Fibroblast of lung (primary cell): ENCODE results near the gene ORM2. TPM values are rescaled to one million over a fixed set of nuclear protein-coding genes. Genes with fewer than 3 reads are reported as not detected.

Source experiments
- DNase-seq, 2 donors: peaks; one replicate each; pipeline versions ENCODE4 v3.0.0 to v3.0.0-alpha.2; 2010; ENCODE audit warnings: low read depth in 2 of 2
- H2AFZ ChIP-seq: 2 replicates; pipeline ENCODE4 v1.5.1; 2012; ENCODE audit warnings: low read length, control low read depth, inconsistent platforms
- H3K27ac ChIP-seq: 2 replicates; pipeline ENCODE4 v1.5.1; 2011; ENCODE audit warnings: low read length, control low read depth; ENCODE audit not compliant: insufficient read depth
- H3K27me3 ChIP-seq: 2 replicates; pipeline ENCODE4 v1.5.1; 2011; ENCODE audit warnings: mild to moderate bottlenecking, low read length; ENCODE audit not compliant: control insufficient read depth, insufficient read depth
- H3K36me3 ChIP-seq: 2 replicates; pipeline ENCODE4 v1.5.1; 2011; ENCODE audit warnings: low read length; ENCODE audit not compliant: control insufficient read depth, insufficient read depth
- H3K4me1 ChIP-seq: 2 replicates; pipeline ENCODE4 v1.5.1; 2011; ENCODE audit warnings: low read length; ENCODE audit not compliant: control insufficient read depth, insufficient read depth; ENCODE audit errors: extremely low read depth
- H3K4me2 ChIP-seq: 2 replicates; pipeline ENCODE4 v1.5.1; 2011; ENCODE audit warnings: low read length, control low read depth; ENCODE audit not compliant: insufficient read depth; ENCODE audit errors: extremely low read depth
- H3K4me3 ChIP-seq, 4 experiments: fragments of 200-600 bp in 1 of 4; sonication (generic) in 1 of 4; replicated peaks in 1 of 4; 2 replicates each; pipeline ENCODE4 v1.5.1; 2011 to 2016; ENCODE audit warnings: low read length in 4 of 4, low read depth in 3 of 4, mild to moderate bottlenecking in 3 of 4, control low read depth in 2 of 4, inconsistent platforms in 1 of 4, mixed read lengths in 1 of 4; ENCODE audit not compliant: insufficient read depth in 1 of 4; ENCODE audit errors: control extremely low read depth in 1 of 4
- H3K79me2 ChIP-seq: 2 replicates; pipeline ENCODE4 v1.5.1; 2012; ENCODE audit warnings: mild to moderate bottlenecking, low read length, inconsistent platforms; ENCODE audit not compliant: control insufficient read depth, insufficient read depth
- H3K9ac ChIP-seq: 2 replicates; pipeline ENCODE4 v1.5.1; 2011; ENCODE audit warnings: mild to moderate bottlenecking, low read length, control low read depth; ENCODE audit not compliant: insufficient read depth
- H3K9me3 ChIP-seq: 2 replicates; pipeline ENCODE4 v1.5.1; 2012; ENCODE audit warnings: low read depth, low read length; ENCODE audit not compliant: control insufficient read depth, insufficient read depth
- H4K20me1 ChIP-seq: 2 replicates; pipeline ENCODE4 v1.5.1; 2011; ENCODE audit warnings: low read length; ENCODE audit not compliant: control insufficient read depth, insufficient read depth; ENCODE audit errors: extremely low read depth
- CTCF ChIP-seq, 2 donors: IDR thresholded peaks in 1 of 2; conservative IDR thresholded peaks in 1 of 2; 1 replicate in 1 of 2; 2 replicates in 1 of 2; pipeline ENCODE4 v1.5.1; 2011 to 2012; ENCODE audit warnings: low read length in 2 of 2, control low read depth in 1 of 2, inconsistent platforms in 1 of 2, low read depth in 1 of 2, mild to moderate bottlenecking in 1 of 2
- EZH2 ChIP-seq: IDR thresholded peaks from 2 replicates; pipeline ENCODE4 v1.5.1; 2012; ENCODE audit warnings: low read length, control low read depth, mild to moderate bottlenecking; ENCODE audit errors: missing control alignments
- polyA plus RNA-seq, 2 donors: library from polyadenylated mRNA; depleted of rRNA in 1 of 2; stranded (reverse) in 1 of 2; unstranded in 1 of 2; fragments of >200 nt; gene quantifications; 2 replicates each; pipeline ENCODE4 v1.2.1, GENCODE V29; 2011 to 2012; ENCODE audit warnings: missing spikeins in 1 of 2
- total RNA-seq: library from RNA; depleted of rRNA; stranded (reverse); fragments of >200 nt; gene quantifications from 2 replicates; pipeline ENCODE4 v1.2.1, GENCODE V29; 2014

The ORM2 gene
- total and polyA plus RNA-seq, 2 donors (not counting 1 experiment from before 2014, with no cell fraction given), result not detected

GRCh38 chr9:114336699-114337395 lies 7.2 kb downstream of the ORM2 start:
- H4K20me1 ChIP-seq, result no peaks in the 10 kb centered on the region
- H2AFZ ChIP-seq, result no peak overlapping the region
- TF ChIP-seq EZH2, result no peak
- no peak for TF ChIP-seq CTCF (conservative IDR thresholded peaks at IDR 0.05 in 1 of 2, IDR thresholded peaks at IDR 0.05 in 1 of 2; ENCODE audit: low read depth in 1 of 2, low read length in 2 of 2)
- no peak overlapping the region for H3K4me3 ChIP-seq
- DNase-seq, result no peak
- no peak overlapping the region for H3K27ac ChIP-seq
- no peak overlapping the region for H3K9ac ChIP-seq
- H3K4me2 ChIP-seq, result no peak overlapping the region
- H3K36me3 ChIP-seq, result peaks cover 13% of the 10 kb centered on the region
- H3K79me2 ChIP-seq, result no peaks in the 10 kb centered on the region
- H3K9me3 ChIP-seq, result no peaks in the 10 kb centered on the region
- no peaks in the 10 kb centered on the region for H3K27me3 ChIP-seq
- H3K4me1 ChIP-seq, result no peaks in the 10 kb centered on the region

- no peak overlapping the region for H3K27ac ChIP-seq
- no peaks in the 10 kb centered on the region for H3K4me1 ChIP-seq
These were observed 8.5 kb downstream of the ORM2 start for GRCh38 chr9:114338187-114338586.

More at GRCh38 chr9:114338187-114338586, 8.5 kb downstream of the ORM2 start:
- Histone ChIP-seq H3K4me2 (no peak overlapping the region), H3K9me3 (no peaks in the 10 kb centered on the region), H3K36me3 (peaks cover 18% of the 10 kb centered on the region), H3K79me2 (no peaks in the 10 kb centered on the region), H3K4me3 (no peak overlapping the region), H3K27me3 (no peaks in the 10 kb centered on the region), H3K9ac (no peak overlapping the region), H2AFZ (no peak overlapping the region), H4K20me1 (no peaks in the 10 kb centered on the region)
- no peak for DNase-seq
- TF ChIP-seq EZH2, result no peak
- TF ChIP-seq CTCF (conservative IDR thresholded peaks at IDR 0.05 in 1 of 2, IDR thresholded peaks at IDR 0.05 in 1 of 2; ENCODE audit: low read depth in 1 of 2, low read length in 2 of 2), result no peak
